VCaP (cell line): Measurements from ENCODE around the gene ZNF892.
A peak's percentile ranks its signal among the peaks of the same experiment; 100 is the strongest.

Experiments
- H3K27ac ChIP-seq: fragments of 450-650 bp; 2 replicates; pipeline ENCODE4 v1.5.1; 2017
- CTCF ChIP-seq: fragments of 450-650 bp; conservative IDR thresholded peaks from 2 replicates; pipeline ENCODE4 v1.5.1; 2017; ENCODE audit warnings: mild to moderate bottlenecking, moderate library complexity

ZNF892 gene

GRCh38 chr2:95207111-95207961, at the start of gene ZNF892:
Gene ZNF892 (plus strand): TSS chr2:95207521. CDS start chr2:95207816, 295 bp downstream.
- H3K27ac ChIP-seq = peak within 1 kb of the TSS; percentile 59
- TF ChIP-seq CTCF = peak; percentile 65

- H3K27ac ChIP-seq = peak overlapping the region; percentile 72; the same call in 1 of the 2 replicates
Measured at GRCh38 chr2:95158441-95158840, 48.9 kb upstream of the ZNF892 start.

GRCh38 chr2:95158891-95159619, 48.3 kb upstream of the ZNF892 start:
- peak overlapping the region; percentile 72; the same call in 1 of the 2 replicates for H3K27ac ChIP-seq
- TF ChIP-seq CTCF = no peak

More at GRCh38 chr2:95158441-95158840, 48.9 kb upstream of the ZNF892 start:
- TF ChIP-seq CTCF = no peak

GRCh38 chr2:95159690-95160449, 47.5 kb upstream of the ZNF892 start, which contains the start of gene ZNF514:
Gene ZNF514 (minus strand): TSS chr2:95159848. CDS start chr2:95153253, 6,595 bp downstream.
- peak within 1 kb of the TSS; percentile 72; the same call in 1 of the 2 replicates for H3K27ac ChIP-seq

GRCh38 chr2:95165030-95165370, 42.3 kb upstream of the ZNF892 start:
- peak overlapping the region; percentile 90 for H3K27ac ChIP-seq
- TF ChIP-seq CTCF = no peak

More at GRCh38 chr2:95159690-95160449, 47.5 kb upstream of the ZNF892 start, which contains the start of gene ZNF514:
- TF ChIP-seq CTCF = no peak

GRCh38 chr2:95165371-95166064, 41.8 kb upstream of the ZNF892 start, which contains the start of gene ZNF2:
Gene ZNF2 (plus strand): TSS chr2:95165809. CDS start chr2:95176227, 10,418 bp downstream.
- no peak for TF ChIP-seq CTCF
- peak within 1 kb of the TSS; percentile 90 for H3K27ac ChIP-seq
